H1 (cell line): ENCODE data around the gene PGF. TPM values are rescaled to one million over a fixed set of nuclear protein-coding genes. Genes with fewer than 3 reads are reported as not detected.

Experiments used
- CTCF ChIA-PET: fragments of 300-600 bp; sonication (Branson Sonifier 250); formaldehyde crosslinking; loops from one replicate; lab custom pipeline; 2021; ENCODE audit not compliant: partially characterized antibody; lab: Charles Lee
- POLR2A ChIA-PET: fragments of 300-600 bp; sonication (Branson Sonifier 250); formaldehyde crosslinking; loops from one replicate; lab custom pipeline; 2021; ENCODE audit warnings: inconsistent platforms; ENCODE audit not compliant: partially characterized antibody; lab: Charles Lee
- DNase-seq, 2 experiments: peaks; one replicate each; pipeline versions ENCODE4 v3.0.0 to v3.0.0-alpha.2; 2010 to 2022; ENCODE audit warnings: low spot score in 2 of 2, low read depth in 1 of 2, mixed read lengths in 1 of 2
- FAIRE-seq: peaks from 2 replicates; lab custom pipeline; 2011; peaks lifted over from hg19 to GRCh38; lab: Jason Lieb, UNC
- H2AFZ ChIP-seq: 2 replicates; pipeline ENCODE4 v1.8.1; 2012; ENCODE audit warnings: low read length, inconsistent platforms
- H2AK5ac ChIP-seq: 2 replicates; pipeline ENCODE4 v1.6.1; 2013; ENCODE audit warnings: low read depth, low read length
- H2BK120ac ChIP-seq: replicated peaks from 2 replicates; pipeline ENCODE3; 2013; ENCODE audit warnings: low read depth, low read length, inconsistent platforms
- H2BK12ac ChIP-seq: 2 replicates; pipeline ENCODE4 v1.6.1; 2013; ENCODE audit warnings: low read depth, low read length
- H2BK15ac ChIP-seq: 2 replicates; pipeline ENCODE4 v1.6.1; 2013; ENCODE audit warnings: low read length
- H2BK20ac ChIP-seq: 2 replicates; pipeline ENCODE4 v1.6.1; 2013; ENCODE audit warnings: low read length
- H2BK5ac ChIP-seq: 2 replicates; pipeline ENCODE4 v1.6.1; 2013; ENCODE audit warnings: low read depth, low read length
- H3K14ac ChIP-seq: 2 replicates; pipeline ENCODE4 v1.6.1; 2013; ENCODE audit warnings: inconsistent platforms; ENCODE audit not compliant: insufficient read length
- H3K18ac ChIP-seq: 2 replicates; pipeline ENCODE4 v1.6.1; 2013; ENCODE audit warnings: low read length; ENCODE audit errors: extremely low read depth
- H3K23ac ChIP-seq: 2 replicates; pipeline ENCODE4 v1.6.1; 2013; ENCODE audit warnings: inconsistent platforms; ENCODE audit not compliant: insufficient read length
- H3K23me2 ChIP-seq: 2 replicates; pipeline ENCODE4 v1.6.1; 2013; ENCODE audit warnings: low read depth, low read length
- H3K27ac ChIP-seq: 2 replicates; pipeline ENCODE4 v1.6.1; 2011; ENCODE audit warnings: low read depth, low read length, inconsistent platforms
- H3K27me3 ChIP-seq, 4 experiments: replicated peaks in 1 of 4; 1 replicate in 1 of 4; 2 replicates in 3 of 4; pipeline versions ENCODE4 v1.6.1 to v1.8.1; 2011 to 2013; ENCODE audit warnings: low read length in 3 of 4, mild to moderate bottlenecking in 3 of 4, inconsistent platforms in 2 of 4, mixed read lengths in 2 of 4, moderate library complexity in 1 of 4; ENCODE audit not compliant: control insufficient read depth in 3 of 4, insufficient read depth in 3 of 4; ENCODE audit errors: extremely low read depth in 1 of 4
- H3K36me3 ChIP-seq, 4 experiments: 2 replicates each; pipeline versions ENCODE4 v1.6.1 to v1.8.1; 2011 to 2013; ENCODE audit warnings: mild to moderate bottlenecking in 4 of 4, low read length in 3 of 4, moderate library complexity in 2 of 4, control low read depth in 1 of 4, inconsistent platforms in 1 of 4; ENCODE audit not compliant: insufficient read depth in 4 of 4, control insufficient read depth in 2 of 4
- H3K4ac ChIP-seq: replicated peaks from 2 replicates; pipeline ENCODE3; 2013; ENCODE audit warnings: low read length, low read depth, mixed read lengths, inconsistent platforms; ENCODE audit not compliant: insufficient read length
- H3K4me1 ChIP-seq, 4 experiments: replicated peaks in 1 of 4; 1 replicate in 1 of 4; 2 replicates in 3 of 4; pipeline versions ENCODE4 v1.6.1 to v1.8.1; 2011 to 2013; ENCODE audit warnings: low read length in 3 of 4, inconsistent platforms in 2 of 4, mixed read lengths in 1 of 4; ENCODE audit not compliant: insufficient read depth in 4 of 4, control insufficient read depth in 3 of 4
- H3K4me2 ChIP-seq, 2 experiments: 2 replicates each; pipeline versions ENCODE4 v1.6.1 to v1.8.1; 2011 to 2013; ENCODE audit warnings: low read depth in 2 of 2, low read length in 2 of 2, control low read depth in 1 of 2, inconsistent platforms in 1 of 2, mild to moderate bottlenecking in 1 of 2; ENCODE audit not compliant: insufficient read depth in 1 of 2
- H3K4me3 ChIP-seq, 4 experiments: fragments of 200-600, 300-600 bp in 1 of 4; sonication (generic), shearing (Covaris generic), sonication (Bioruptor Twin) in 1 of 4; 2 replicates each; pipeline versions ENCODE4 v1.5.1 to v1.8.1; 2011 to 2016; ENCODE audit warnings: low read length in 4 of 4, low read depth in 3 of 4, control low read depth in 2 of 4, inconsistent platforms in 2 of 4, mild to moderate bottlenecking in 2 of 4, mixed read lengths in 1 of 4, moderate library complexity in 1 of 4; ENCODE audit not compliant: insufficient read depth in 2 of 4; ENCODE audit errors: extremely low read depth in 1 of 4
- H3K56ac ChIP-seq: replicated peaks from 2 replicates; pipeline ENCODE3; 2013; ENCODE audit warnings: low read depth, mild to moderate bottlenecking, mixed read lengths, low read length, inconsistent platforms; ENCODE audit not compliant: insufficient read length
- H3K79me1 ChIP-seq: 2 replicates; pipeline ENCODE4 v1.6.1; 2013; ENCODE audit warnings: low read depth, low read length, control low read depth
- H3K79me2 ChIP-seq, 2 experiments: 2 replicates each; pipeline versions ENCODE4 v1.6.1 to v1.8.1; 2012 to 2013; ENCODE audit warnings: low read length in 2 of 2, mild to moderate bottlenecking in 2 of 2, inconsistent platforms in 1 of 2; ENCODE audit not compliant: insufficient read depth in 2 of 2, control insufficient read depth in 1 of 2
- H3K9ac ChIP-seq, 4 experiments: replicated peaks in 1 of 4; 1 replicate in 1 of 4; 2 replicates in 3 of 4; pipeline versions ENCODE4 v1.6.1 to v1.8.1; 2011 to 2013; ENCODE audit warnings: low read depth in 3 of 4, low read length in 3 of 4, control low read depth in 2 of 4, mild to moderate bottlenecking in 2 of 4, moderate library complexity in 2 of 4, inconsistent platforms in 1 of 4; ENCODE audit errors: extremely low read depth in 1 of 4
- H3K9me3 ChIP-seq, 2 experiments: 2 replicates each; pipeline versions ENCODE4 v1.6.1 to v1.8.1; 2012 to 2013; ENCODE audit warnings: mild to moderate bottlenecking in 2 of 2, moderate library complexity in 2 of 2, control low read depth in 1 of 2, inconsistent platforms in 1 of 2, low read depth in 1 of 2, low read length in 1 of 2, mixed read lengths in 1 of 2; ENCODE audit not compliant: insufficient read depth in 2 of 2
- H4K20me1 ChIP-seq, 2 experiments: replicated peaks in 1 of 2; 2 replicates each; pipeline versions ENCODE3 to v1.8.1; 2011 to 2013; ENCODE audit warnings: inconsistent platforms in 2 of 2, low read length in 2 of 2, mild to moderate bottlenecking in 1 of 2; ENCODE audit not compliant: insufficient read depth in 2 of 2, control insufficient read depth in 1 of 2
- H4K5ac ChIP-seq: 2 replicates; pipeline ENCODE4 v1.6.1; 2013; ENCODE audit warnings: low read length, low read depth, mixed read lengths, inconsistent platforms; ENCODE audit not compliant: insufficient read length
- H4K8ac ChIP-seq: 2 replicates; pipeline ENCODE4 v1.8.0; 2013; ENCODE audit warnings: mild to moderate bottlenecking, moderate library complexity, low read length, inconsistent platforms; ENCODE audit not compliant: insufficient read depth; ENCODE audit errors: extremely low read depth
- H4K91ac ChIP-seq: replicated peaks from 2 replicates; pipeline ENCODE3; 2013; ENCODE audit warnings: low read length, mixed read lengths, inconsistent platforms; ENCODE audit not compliant: insufficient read length
- ATF2 ChIP-seq: IDR thresholded peaks from 2 replicates; pipeline ENCODE4 v1.6.1; 2012; ENCODE audit warnings: low read length, inconsistent platforms
- ATF3 ChIP-seq: IDR thresholded peaks from 2 replicates; pipeline ENCODE4 v1.6.1; 2011; ENCODE audit warnings: low read depth, mild to moderate bottlenecking, low read length; ENCODE audit not compliant: insufficient read depth
- E2F6 ChIP-seq: IDR thresholded peaks from 2 replicates; pipeline ENCODE4 v1.6.1; 2012; ENCODE audit warnings: inconsistent platforms
- HDAC2 ChIP-seq, 2 experiments: fragments of 300-600 bp in 1 of 2; sonication (generic) in 1 of 2; IDR thresholded peaks; 2 replicates each; pipeline ENCODE4 v1.6.1; 2011 to 2012; ENCODE audit warnings: low read depth in 2 of 2, low read length in 2 of 2, mild to moderate bottlenecking in 2 of 2, moderate library complexity in 2 of 2, borderline replicate concordance in 1 of 2, inconsistent platforms in 1 of 2
- SIN3A ChIP-seq, 2 experiments: IDR thresholded peaks in 1 of 2; conservative IDR thresholded peaks in 1 of 2; 2 replicates each; pipeline ENCODE4 v1.6.1; 2011 to 2012; ENCODE audit warnings: low read length in 2 of 2, improper control_type of control experiment in 1 of 2, low read depth in 1 of 2, mild to moderate bottlenecking in 1 of 2
- SIX5 ChIP-seq: IDR thresholded peaks from 2 replicates; pipeline ENCODE4 v1.6.1; 2011; ENCODE audit warnings: mild to moderate bottlenecking, low read depth, low read length
- SRF ChIP-seq: IDR thresholded peaks from 2 replicates; pipeline ENCODE4 v1.6.1; 2011; ENCODE audit warnings: mild to moderate bottlenecking, low read depth, low read length, moderate library complexity
- WGBS, 2 experiments: shearing (Covaris generic) in 1 of 2; methylation state at CpG; one replicate each; pipeline versions ENCODE4 v1.1.6 to v1.1.7; 2013 to 2015; ENCODE audit warnings: low lambda C conversion rate in 2 of 2, mixed read lengths in 2 of 2, inconsistent platforms in 1 of 2, low coverage in 1 of 2, missing lambda C conversion rate in 1 of 2; ENCODE audit not compliant: insufficient replicate concordance in 2 of 2, insufficient coverage in 1 of 2, insufficient read length in 1 of 2; ENCODE audit errors: extremely low coverage in 1 of 2, missing lambda C conversion rate in 1 of 2; 5-methylcytosine and 5-hydroxymethylcytosine counted together
- polyA plus RNA-seq, 7 experiments: library from polyadenylated mRNA; depleted of rRNA in 3 of 7; stranded (reverse) in 5 of 7; unstranded in 2 of 7; fragments of >200 nt in 5 of 7; fragments of 200-250 nt in 2 of 7; gene quantifications; 1 replicate in 5 of 7; 2 replicates in 1 of 7; 4 replicates in 1 of 7; pipeline versions ENCODE4 v1.2.1 to v1.2.3, GENCODE V29; 2011 to 2013; ENCODE audit warnings: missing spikeins in 2 of 7, mixed read lengths in 2 of 7
- total RNA-seq: library from RNA; stranded (reverse); fragmentation: NEBNext Ultra II Directional; extraction: Animal tissue kit (Norgen Biotek cat#: 25700); gene quantifications from 2 replicates; pipeline ENCODE4 v1.2.1, GENCODE V29; 2021

PGF gene
- total and polyA plus RNA-seq, 2 of the 8 experiments (the other 6 are each of a cell fraction or from before 2014, with no cell fraction given): 2.1 to 4.1 TPM

GRCh38 chr14:74965486-74966153 lies 10.2 kb upstream of the PGF start:
- Histone ChIP-seq H4K5ac (no peak overlapping the region), H2BK15ac (no peak overlapping the region), H3K27me3 (no peaks in the 10 kb centered on the region), H3K79me2 (no peaks in the 10 kb centered on the region), H3K14ac (no peak overlapping the region), H3K23me2 (no peaks in the 10 kb centered on the region), H2BK120ac (no peak overlapping the region), H2BK5ac (no peak overlapping the region), H2BK20ac (no peak overlapping the region), H3K18ac (no peak overlapping the region; the same call in 1 of the 2 replicates), H3K23ac (no peak overlapping the region), H3K27ac (no peak overlapping the region), H4K91ac (no peak overlapping the region), H2AK5ac (no peak overlapping the region), H3K9ac (no peak overlapping the region), H3K36me3 (no peaks in the 10 kb centered on the region), H2BK12ac (no peak overlapping the region), H3K4me2 (no peak overlapping the region), H3K56ac (no peak overlapping the region), H4K20me1 (no peaks in the 10 kb centered on the region), H2AFZ (no peak overlapping the region), H3K9me3 (no peaks in the 10 kb centered on the region), H3K79me1 (no peaks in the 10 kb centered on the region), H3K4me1 (peaks cover 0 to 6% (median 0%) of the 10 kb centered on the region in 4 experiments; a peak in 3 of 7 replicates), H3K4me3 (no peak overlapping the region), H4K8ac (no peak overlapping the region), H3K4ac (no peak overlapping the region)
- 84% methylated on average over 5 of the region's 5 CpGs; no CpG with 5 or more reads in 1 of the 2 experiments for WGBS, 2 experiments
- no peak for DNase-seq
- no peak for FAIRE-seq
- CTCF ChIA-PET: interaction anchor here (0.7 to 11.8 kb wide), 5 partner anchors 21 to 347 kb away, joined by 3 to 146 read pairs (median 3); no protein-coding TSS in a partner anchor
- POLR2A ChIA-PET: interaction anchor here (0.7 to 3.6 kb wide), 3 partner anchors 11 to 24 kb away, joined by 3 to 16 read pairs (median 3); partner anchors contain the start of gene PGF
- no peak for TF ChIP-seq HDAC2 (IDR thresholded peaks at IDR 0.05; ENCODE audit: borderline replicate concordance in 1 of 2, low read depth in 2 of 2, low read length in 2 of 2)
- TF ChIP-seq ATF3: no peak
- no peak for TF ChIP-seq SIX5
- TF ChIP-seq SRF: no peak
- no peak for TF ChIP-seq E2F6
- no peak for TF ChIP-seq ATF2
- TF ChIP-seq SIN3A (conservative IDR thresholded peaks at IDR 0.05 in 1 of 2, IDR thresholded peaks at IDR 0.05 in 1 of 2; ENCODE audit: low read depth in 1 of 2, low read length in 2 of 2): no peak
